ENCODE data around the gene COMP. TPM values are rescaled to one million over a fixed set of nuclear protein-coding genes. Genes with fewer than 3 reads are reported as not detected.

The COMP gene
- polyA plus RNA-seq, 2 of the 4 experiments (the other 2 are of a cell fraction), result not detected

- Histone ChIP-seq H3K4me3 (no peak overlapping the region), H3K27ac (no peak overlapping the region), H3K9me3 (no peaks in the 10 kb centered on the region), H3K4me2 (no peak overlapping the region), H3K4me1 (no peaks in the 10 kb centered on the region; the same call in 2 of the 3 replicates)
- no peak for TF ChIP-seq KDM1A (IDR thresholded peaks at IDR 0.05; ENCODE audit: low read depth)
- no peak for TF ChIP-seq NR3C1 (IDR thresholded peaks at IDR 0.05)
- DNase-seq (ENCODE audit: low read depth in 1 of 2, low spot score in 1 of 2) (no peak), ATAC-seq (no peak), FAIRE-seq (no peak)
- CTCF ChIA-PET, result interaction anchor here (0.6 to 3.8 kb wide), 4 partner anchors 8 to 246 kb away, joined by 3 to 21 read pairs (median 8); no protein-coding TSS in a partner anchor
- POLR2A ChIA-PET, result no interaction called here
- 91% methylated on average over 12 of the region's 15 CpGs for WGBS (ENCODE audit: missing lambda C conversion rate)
Observed at GRCh38 chr19:18839465-18840287, 48.6 kb upstream of the COMP start.

DNA sequence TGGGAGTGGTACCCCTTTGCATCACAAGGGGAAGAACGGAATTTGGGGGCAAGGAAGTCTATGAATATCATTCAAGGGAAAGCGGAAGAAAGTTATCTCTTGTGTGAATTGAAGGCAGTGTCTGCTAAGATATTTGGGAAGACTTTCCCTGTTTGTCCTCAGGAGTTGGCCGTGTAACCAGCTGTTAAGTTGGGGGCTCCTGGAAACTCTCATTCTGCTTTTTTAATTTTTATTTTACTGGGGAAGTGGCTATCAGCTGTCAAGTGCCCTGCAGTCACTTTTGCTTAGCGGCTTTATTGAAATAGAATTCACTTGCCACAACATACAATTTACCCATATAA lies 43.5 kb upstream of the COMP start:
- Histone ChIP-seq H3K9me3 (no peaks in the 10 kb centered on the region), H3K4me2 (no peak overlapping the region), H3K27ac (no peak overlapping the region), H3K4me1 (peaks cover 9% of the 10 kb centered on the region), H3K4me3 (no peak overlapping the region)
- WGBS (ENCODE audit: missing lambda C conversion rate), result 91% methylated on average over 4 of the region's 4 CpGs
- DNase-seq (ENCODE audit: low read depth in 1 of 2, low spot score in 1 of 2) (no peak), FAIRE-seq (no peak), ATAC-seq (no peak)
- ChIA-PET POLR2A (no interaction called here), CTCF (interaction anchor here (2.0 kb wide), 1 partner anchor 13 kb away, joined by 6 read pairs; no protein-coding TSS in a partner anchor)
- TF ChIP-seq ZSCAN20 (CRISPR knock-in tag; IDR thresholded peaks at IDR 0.05) (no peak), POLR2A (IDR thresholded peaks at IDR 0.05; ENCODE audit: low read length) (no peak), CTCF (IDR thresholded peaks at IDR 0.05) (no peak), ELK1 (IDR thresholded peaks at IDR 0.05; ENCODE audit: low read depth, low read length) (no peak), TFCP2L1 (CRISPR knock-in tag; IDR thresholded peaks at IDR 0.05) (no peak), MAZ (IDR thresholded peaks at IDR 0.05; ENCODE audit: borderline replicate concordance, low read depth, low read length) (no peak), POLR2AphosphoS2 (conservative IDR thresholded peaks at IDR 0.05; ENCODE audit: low read length) (no peak), NR3C1 (IDR thresholded peaks at IDR 0.05) (no peak)
- TF ChIP-seq, protein P1, sequence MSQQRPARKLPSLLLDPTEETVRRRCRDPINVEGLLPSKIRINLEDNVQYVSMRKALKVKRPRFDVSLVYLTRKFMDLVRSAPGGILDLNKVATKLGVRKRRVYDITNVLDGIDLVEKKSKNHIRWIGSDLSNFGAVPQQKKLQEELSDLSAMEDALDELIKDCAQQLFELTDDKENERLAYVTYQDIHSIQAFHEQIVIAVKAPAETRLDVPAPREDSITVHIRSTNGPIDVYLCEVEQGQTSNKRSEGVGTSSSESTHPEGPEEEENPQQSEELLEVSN (IDR thresholded peaks at IDR 0.05; ENCODE audit: borderline replicate concordance, low read depth), result no peak
- TF ChIP-seq, protein P2, sequence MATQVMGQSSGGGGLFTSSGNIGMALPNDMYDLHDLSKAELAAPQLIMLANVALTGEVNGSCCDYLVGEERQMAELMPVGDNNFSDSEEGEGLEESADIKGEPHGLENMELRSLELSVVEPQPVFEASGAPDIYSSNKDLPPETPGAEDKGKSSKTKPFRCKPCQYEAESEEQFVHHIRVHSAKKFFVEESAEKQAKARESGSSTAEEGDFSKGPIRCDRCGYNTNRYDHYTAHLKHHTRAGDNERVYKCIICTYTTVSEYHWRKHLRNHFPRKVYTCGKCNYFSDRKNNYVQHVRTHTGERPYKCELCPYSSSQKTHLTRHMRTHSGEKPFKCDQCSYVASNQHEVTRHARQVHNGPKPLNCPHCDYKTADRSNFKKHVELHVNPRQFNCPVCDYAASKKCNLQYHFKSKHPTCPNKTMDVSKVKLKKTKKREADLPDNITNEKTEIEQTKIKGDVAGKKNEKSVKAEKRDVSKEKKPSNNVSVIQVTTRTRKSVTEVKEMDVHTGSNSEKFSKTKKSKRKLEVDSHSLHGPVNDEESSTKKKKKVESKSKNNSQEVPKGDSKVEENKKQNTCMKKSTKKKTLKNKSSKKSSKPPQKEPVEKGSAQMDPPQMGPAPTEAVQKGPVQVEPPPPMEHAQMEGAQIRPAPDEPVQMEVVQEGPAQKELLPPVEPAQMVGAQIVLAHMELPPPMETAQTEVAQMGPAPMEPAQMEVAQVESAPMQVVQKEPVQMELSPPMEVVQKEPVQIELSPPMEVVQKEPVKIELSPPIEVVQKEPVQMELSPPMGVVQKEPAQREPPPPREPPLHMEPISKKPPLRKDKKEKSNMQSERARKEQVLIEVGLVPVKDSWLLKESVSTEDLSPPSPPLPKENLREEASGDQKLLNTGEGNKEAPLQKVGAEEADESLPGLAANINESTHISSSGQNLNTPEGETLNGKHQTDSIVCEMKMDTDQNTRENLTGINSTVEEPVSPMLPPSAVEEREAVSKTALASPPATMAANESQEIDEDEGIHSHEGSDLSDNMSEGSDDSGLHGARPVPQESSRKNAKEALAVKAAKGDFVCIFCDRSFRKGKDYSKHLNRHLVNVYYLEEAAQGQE (IDR thresholded peaks at IDR 0.05), result no peak
- TF ChIP-seq, protein P3, sequence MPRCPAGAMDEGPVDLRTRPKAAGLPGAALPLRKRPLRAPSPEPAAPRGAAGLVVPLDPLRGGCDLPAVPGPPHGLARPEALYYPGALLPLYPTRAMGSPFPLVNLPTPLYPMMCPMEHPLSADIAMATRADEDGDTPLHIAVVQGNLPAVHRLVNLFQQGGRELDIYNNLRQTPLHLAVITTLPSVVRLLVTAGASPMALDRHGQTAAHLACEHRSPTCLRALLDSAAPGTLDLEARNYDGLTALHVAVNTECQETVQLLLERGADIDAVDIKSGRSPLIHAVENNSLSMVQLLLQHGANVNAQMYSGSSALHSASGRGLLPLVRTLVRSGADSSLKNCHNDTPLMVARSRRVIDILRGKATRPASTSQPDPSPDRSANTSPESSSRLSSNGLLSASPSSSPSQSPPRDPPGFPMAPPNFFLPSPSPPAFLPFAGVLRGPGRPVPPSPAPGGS (IDR thresholded peaks at IDR 0.05), result no peak
